ENCODE measurements around the gene C16orf87. TPM values are rescaled to one million over a fixed set of nuclear protein-coding genes. Genes with fewer than 3 reads are reported as not detected.
A peak's percentile ranks its signal among the peaks of the same experiment; 100 is the strongest.

The C16orf87 gene
- total RNA-seq, 1 donor from 2014 or later: 8.2 TPM

DNA sequence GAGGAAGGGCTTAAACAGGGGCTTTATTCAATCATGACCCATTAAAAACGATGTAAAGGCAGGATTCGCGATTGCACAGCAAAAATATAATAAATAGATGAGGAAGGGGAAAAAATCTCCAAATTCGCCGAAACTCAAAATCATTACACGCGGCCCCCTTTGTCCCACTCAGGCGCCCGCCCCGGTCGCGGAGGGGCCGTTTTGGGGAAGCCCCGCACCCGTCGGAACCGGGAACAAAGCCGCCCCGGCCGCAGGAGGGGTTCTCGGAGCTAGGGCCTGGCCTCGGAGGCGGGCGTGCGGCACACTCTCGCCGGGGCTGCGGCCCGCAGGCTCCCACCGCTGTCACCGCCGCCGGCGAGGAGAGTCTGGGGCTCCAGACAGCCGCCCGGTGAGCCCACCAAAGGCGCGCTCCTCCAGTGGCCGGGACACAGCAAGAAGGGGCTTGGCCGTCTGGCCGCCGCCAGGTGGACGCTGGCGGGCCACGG lies 521 bp downstream of the C16orf87 start:
- intact Hi-C loops (cut with DNase I): no loop called here
- peak overlapping the region; percentile 88 for H3K27ac ChIP-seq
- DNase-seq (peak; percentile 80), ATAC-seq (peak; percentile 41)
- H3K27me3 ChIP-seq: no peaks in the 10 kb centered on the region
- H3K9me3 ChIP-seq: no peaks in the 10 kb centered on the region
- H3K4me3 ChIP-seq: peak overlapping the region; percentile 83
- TF ChIP-seq, protein P1, sequence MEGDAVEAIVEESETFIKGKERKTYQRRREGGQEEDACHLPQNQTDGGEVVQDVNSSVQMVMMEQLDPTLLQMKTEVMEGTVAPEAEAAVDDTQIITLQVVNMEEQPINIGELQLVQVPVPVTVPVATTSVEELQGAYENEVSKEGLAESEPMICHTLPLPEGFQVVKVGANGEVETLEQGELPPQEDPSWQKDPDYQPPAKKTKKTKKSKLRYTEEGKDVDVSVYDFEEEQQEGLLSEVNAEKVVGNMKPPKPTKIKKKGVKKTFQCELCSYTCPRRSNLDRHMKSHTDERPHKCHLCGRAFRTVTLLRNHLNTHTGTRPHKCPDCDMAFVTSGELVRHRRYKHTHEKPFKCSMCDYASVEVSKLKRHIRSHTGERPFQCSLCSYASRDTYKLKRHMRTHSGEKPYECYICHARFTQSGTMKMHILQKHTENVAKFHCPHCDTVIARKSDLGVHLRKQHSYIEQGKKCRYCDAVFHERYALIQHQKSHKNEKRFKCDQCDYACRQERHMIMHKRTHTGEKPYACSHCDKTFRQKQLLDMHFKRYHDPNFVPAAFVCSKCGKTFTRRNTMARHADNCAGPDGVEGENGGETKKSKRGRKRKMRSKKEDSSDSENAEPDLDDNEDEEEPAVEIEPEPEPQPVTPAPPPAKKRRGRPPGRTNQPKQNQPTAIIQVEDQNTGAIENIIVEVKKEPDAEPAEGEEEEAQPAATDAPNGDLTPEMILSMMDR (IDR thresholded peaks at IDR 0.05): no peak
- H3K4me1 ChIP-seq: peaks cover 9% of the 10 kb centered on the region
- H3K36me3 ChIP-seq: no peaks in the 10 kb centered on the region

DNA sequence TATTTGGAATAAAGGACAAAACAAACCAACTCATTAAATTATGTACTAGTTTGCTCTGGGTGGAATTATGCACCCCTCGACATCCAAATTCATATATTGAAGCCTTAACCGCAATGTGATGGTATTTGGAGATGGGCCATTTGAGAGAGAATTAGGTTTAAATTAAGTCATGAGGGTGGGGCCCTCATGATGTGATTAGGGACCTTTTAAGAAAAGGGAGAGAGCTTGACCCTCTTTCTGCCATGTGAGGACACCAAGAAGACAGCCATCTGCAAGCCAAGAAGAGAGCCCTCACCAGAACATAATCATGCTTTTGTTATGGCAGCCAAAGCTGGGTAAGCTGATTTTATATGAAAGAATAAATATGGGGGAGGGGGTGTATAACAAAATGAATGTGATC lies 2.0 kb downstream of the C16orf87 start:
- no peak for ATAC-seq
- DNase-seq: no peak
- TF ChIP-seq, protein P1 (IDR thresholded peaks at IDR 0.05): no peak
- Histone ChIP-seq H3K4me3 (no peak overlapping the region), H3K9me3 (no peaks in the 10 kb centered on the region), H3K27me3 (no peaks in the 10 kb centered on the region), H3K4me1 (peaks cover 9% of the 10 kb centered on the region), H3K36me3 (no peaks in the 10 kb centered on the region), H3K27ac (no peak overlapping the region)
- intact Hi-C loops (cut with DNase I): no loop called here

DNA sequence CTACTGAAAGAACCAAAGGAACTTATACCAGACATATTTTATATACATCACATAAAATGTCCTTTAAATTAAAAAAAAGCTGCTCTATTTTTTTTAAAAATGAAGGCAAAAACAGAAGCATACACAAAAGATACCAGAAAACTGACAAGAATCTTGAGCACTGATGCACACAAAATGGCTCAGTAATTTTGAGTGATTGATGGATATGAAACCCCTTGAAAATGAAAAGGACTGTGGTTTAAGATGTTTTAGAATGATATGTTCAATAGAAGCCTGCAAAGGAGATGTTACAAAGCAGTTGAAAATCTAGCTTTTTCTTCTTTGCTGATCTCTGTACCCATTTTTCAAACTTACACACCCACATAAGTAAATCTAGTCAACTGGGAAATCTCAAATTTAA lies 2.7 kb downstream of the C16orf87 start:
- TF ChIP-seq, protein P1 (IDR thresholded peaks at IDR 0.05): no peak
- no peak overlapping the region for H3K4me3 ChIP-seq
- intact Hi-C loops (cut with DNase I): no loop called here
- peaks cover 9% of the 10 kb centered on the region for H3K4me1 ChIP-seq
- no peak overlapping the region for H3K27ac ChIP-seq
- DNase-seq: no peak
- ATAC-seq: no peak
- no peaks in the 10 kb centered on the region for H3K36me3 ChIP-seq
- H3K27me3 ChIP-seq: no peaks in the 10 kb centered on the region
- H3K9me3 ChIP-seq: no peaks in the 10 kb centered on the region

DNA sequence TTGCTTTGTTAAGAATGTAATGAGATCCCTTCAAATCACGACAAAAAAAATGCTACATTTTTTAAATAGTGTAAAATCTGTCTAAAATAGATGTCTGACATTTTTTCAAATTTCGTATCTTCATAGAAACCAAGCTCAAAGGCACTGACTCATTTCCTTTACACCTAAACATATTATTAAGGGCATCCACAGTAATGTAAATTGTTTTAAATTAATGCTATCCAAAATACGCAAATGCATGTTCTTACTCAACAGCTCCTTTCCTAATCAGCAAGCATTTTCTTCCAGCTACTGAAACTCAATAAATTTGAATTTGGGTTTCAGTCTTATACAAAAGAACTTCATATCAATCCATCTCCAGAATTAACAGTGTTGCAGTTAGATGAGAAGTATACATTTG lies 4.3 kb downstream of the C16orf87 start:
- TF ChIP-seq, protein P1 (IDR thresholded peaks at IDR 0.05): no peak
- no peak overlapping the region for H3K27ac ChIP-seq
- no peak overlapping the region for H3K4me3 ChIP-seq
- DNase-seq (no peak), ATAC-seq (no peak)
- no peaks in the 10 kb centered on the region for H3K9me3 ChIP-seq
- no peaks in the 10 kb centered on the region for H3K27me3 ChIP-seq
- H3K4me1 ChIP-seq: peaks cover 9% of the 10 kb centered on the region
- intact Hi-C loops (cut with DNase I): no loop called here
- no peaks in the 10 kb centered on the region for H3K36me3 ChIP-seq

DNA sequence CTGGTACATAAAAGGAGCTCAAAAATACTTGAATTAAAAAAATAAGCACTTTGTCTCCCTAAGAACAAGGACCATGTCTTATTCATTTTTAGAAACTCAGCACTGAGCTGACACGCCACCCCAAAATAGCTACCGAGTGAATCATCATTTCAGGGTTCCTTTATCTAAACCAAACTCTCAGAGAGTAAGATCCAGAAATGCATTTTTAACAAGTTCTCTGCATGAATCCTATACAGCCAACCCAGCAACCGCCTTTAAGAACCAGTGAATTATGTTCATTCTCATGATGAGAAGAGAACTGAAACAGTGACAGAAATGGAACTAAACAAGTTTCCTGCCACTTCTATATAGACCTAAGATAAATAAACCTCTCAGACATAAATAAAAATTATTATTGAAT lies 8.7 kb downstream of the C16orf87 start:
- intact Hi-C loops (cut with DNase I): no loop called here
- H3K9me3 ChIP-seq: no peaks in the 10 kb centered on the region
- no peaks in the 10 kb centered on the region for H3K36me3 ChIP-seq
- H3K27ac ChIP-seq: no peak overlapping the region
- DNase-seq: no peak
- no peak overlapping the region for H3K4me3 ChIP-seq
- no peaks in the 10 kb centered on the region for H3K27me3 ChIP-seq
- TF ChIP-seq, protein P1 (IDR thresholded peaks at IDR 0.05): no peak
- no peaks in the 10 kb centered on the region for H3K4me1 ChIP-seq
- ATAC-seq: no peak

DNA sequence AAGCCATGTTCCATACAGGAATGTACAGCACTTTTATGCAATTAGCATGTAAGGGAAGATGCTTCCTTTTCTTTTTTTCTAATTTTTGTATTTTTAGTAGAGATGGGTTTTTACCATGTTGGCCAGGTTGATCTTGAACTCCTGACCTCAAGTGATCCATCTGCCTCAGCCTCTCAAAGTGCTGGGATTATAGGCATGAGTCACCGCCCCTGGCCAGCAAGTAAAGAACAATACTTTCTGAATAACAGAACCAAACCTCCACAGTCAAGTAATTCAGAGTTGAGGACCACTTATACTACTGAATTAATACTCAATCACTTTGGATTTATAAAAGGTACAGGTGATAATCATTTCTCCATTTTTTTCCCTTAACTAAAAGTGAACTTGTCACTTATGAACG lies 13.0 kb downstream of the C16orf87 start:
- H3K27me3 ChIP-seq: no peaks in the 10 kb centered on the region
- H3K9me3 ChIP-seq: no peaks in the 10 kb centered on the region
- TF ChIP-seq, protein P1 (IDR thresholded peaks at IDR 0.05): no peak
- H3K4me3 ChIP-seq: no peak overlapping the region
- no peak for DNase-seq
- H3K27ac ChIP-seq: no peak overlapping the region
- no peaks in the 10 kb centered on the region for H3K36me3 ChIP-seq
- intact Hi-C loops (cut with DNase I): no loop called here
- H3K4me1 ChIP-seq: no peaks in the 10 kb centered on the region
- ATAC-seq: no peak

Measured in upper lobe of right lung (tissue), 1 donor.